ENCODE data around the gene PPRC1.
"Not testable (repeated sequence)": the region's sequence is repeated elsewhere in the genome, so short reads cannot be mapped to it uniquely, and the experiment has no call there.

PPRC1 gene

GRCh38 chr10:102188941-102189898 is 56.4 kb downstream of the PPRC1 start:
- not testable (repeated sequence) for DNase-seq (ENCODE audit: low read depth in 2 of 2)

GRCh38 chr10:102191956-102192355 is 59.1 kb downstream of the PPRC1 start:
- no peak for DNase-seq (ENCODE audit: low read depth in 2 of 2)

- no peak for DNase-seq (ENCODE audit: low read depth in 2 of 2)
These were observed 62.5 kb downstream of the PPRC1 start for GRCh38 chr10:102195296-102195870.

GRCh38 chr10:102196893-102197292 is 64.1 kb downstream of the PPRC1 start:
- DNase-seq (ENCODE audit: low read depth in 2 of 2) = no peak

GRCh38 chr10:102198027-102198426 is 65.2 kb downstream of the PPRC1 start:
- DNase-seq (ENCODE audit: low read depth in 2 of 2) = no peak
